Coronary artery (tissue), 2 donors: Measurements from ENCODE around the gene ADARB2.

Experiments used
- DNase-seq: peaks from one replicate; pipeline ENCODE4 v3.0.0-alpha.2; 2017; ENCODE audit warnings: low spot score
- H3K27ac ChIP-seq, 2 donors: fragments of 200-600 bp; sonication (generic); one replicate each; pipeline ENCODE4 v1.5.1; 2016 to 2019
- H3K4me3 ChIP-seq: fragments of 200-600 bp; sonication (generic); 2 replicates; pipeline ENCODE4 v1.5.1; 2016; ENCODE audit warnings: mild to moderate bottlenecking, moderate library complexity
- CTCF ChIP-seq: fragments of 200-600 bp; sonication (generic); IDR thresholded peaks from one replicate; pipeline ENCODE4 v1.5.1; 2019; ENCODE audit warnings: antibody characterized with exemption

Gene ADARB2

DNA sequence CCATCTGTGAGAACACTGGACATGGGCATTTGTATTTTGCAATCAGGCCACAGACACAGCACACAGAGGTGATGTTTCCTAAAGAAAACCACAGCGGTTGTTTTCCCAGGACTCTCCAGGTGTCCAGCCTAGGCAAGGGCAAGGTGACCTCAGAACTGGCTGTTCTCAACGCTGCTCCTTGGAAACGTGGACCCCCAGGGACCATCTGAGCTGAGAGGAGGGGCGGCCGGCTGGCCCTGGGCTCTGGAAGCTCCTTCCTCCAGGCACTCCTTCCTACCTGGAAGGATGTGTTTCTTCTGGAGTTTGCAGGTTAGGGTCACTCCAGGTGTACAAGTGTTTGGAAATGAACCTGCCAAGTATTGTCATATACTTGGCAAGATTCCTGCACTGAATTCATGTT, 103.1 kb downstream of the ADARB2 start:
- DNase-seq = no peak
- no peak for TF ChIP-seq CTCF
- H3K4me3 ChIP-seq = no peak overlapping the region
- H3K27ac ChIP-seq = no peak overlapping the region

DNA sequence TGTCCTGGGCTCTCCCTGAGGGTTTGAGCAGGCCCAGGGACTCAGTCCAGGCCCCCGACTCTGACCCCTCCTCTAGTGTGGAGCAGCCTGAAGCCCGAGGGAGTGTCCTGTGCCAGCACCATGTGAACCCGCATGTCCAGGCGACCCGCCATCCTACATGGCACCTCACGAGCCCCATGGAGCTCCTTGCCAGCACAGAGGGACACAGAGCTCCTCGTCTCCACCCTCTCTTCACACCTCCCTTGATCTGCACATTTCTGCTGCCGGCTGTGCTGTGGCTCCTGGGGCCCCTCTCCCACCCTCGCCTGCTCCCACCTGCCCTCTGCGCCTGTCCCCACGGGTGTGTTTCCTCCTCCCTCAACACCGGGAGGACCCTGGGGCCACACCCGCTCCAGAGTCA, 103.5 kb downstream of the ADARB2 start:
- no peak for DNase-seq
- Histone ChIP-seq H3K27ac (no peak overlapping the region), H3K4me3 (no peak overlapping the region)
- no peak for TF ChIP-seq CTCF

- Histone ChIP-seq H3K4me3 (no peak overlapping the region), H3K27ac (no peak overlapping the region)
- TF ChIP-seq CTCF = no peak
- no peak for DNase-seq
Observed at GRCh38 chr10:1632596-1632995, 104.7 kb downstream of the ADARB2 start.

DNA sequence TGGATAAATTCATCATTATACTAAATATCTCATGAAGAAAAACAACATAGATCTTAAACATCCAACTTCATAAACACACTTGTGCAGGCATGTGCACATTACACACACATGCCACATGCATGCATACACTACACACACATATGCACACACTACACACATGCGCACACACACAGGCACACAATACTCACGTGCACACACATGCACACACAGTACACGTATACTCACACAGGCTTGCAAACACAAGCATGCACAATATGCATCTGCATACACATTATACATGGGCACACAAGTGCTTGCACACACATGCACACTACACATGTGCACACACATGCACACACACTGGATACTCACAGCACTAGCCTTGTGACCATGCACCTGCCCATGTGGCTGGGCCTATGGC, 105.2 kb downstream of the ADARB2 start:
- DNase-seq = no peak
- no peak for TF ChIP-seq CTCF
- Histone ChIP-seq H3K27ac (no peak overlapping the region), H3K4me3 (no peak overlapping the region)

DNA sequence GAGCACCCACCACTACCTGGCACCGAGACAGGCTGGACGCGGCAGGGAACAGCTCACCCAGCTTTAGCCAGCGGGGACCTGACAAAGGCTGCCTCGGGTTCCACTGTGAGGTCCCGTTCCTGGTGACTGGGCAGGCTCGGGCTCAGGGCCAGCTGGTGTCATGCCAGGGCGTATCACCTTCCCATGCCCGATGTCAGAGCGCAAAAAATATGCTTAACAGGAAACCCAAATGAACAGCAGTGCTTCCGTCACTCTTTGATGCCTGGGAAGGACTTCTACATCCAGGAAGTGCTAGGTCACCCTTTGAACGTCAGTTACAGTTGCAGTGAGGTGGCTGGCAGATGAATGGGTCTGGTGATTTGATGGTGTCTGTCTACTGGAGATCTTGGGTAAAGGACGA, 106.0 kb downstream of the ADARB2 start:
- no peak for DNase-seq
- Histone ChIP-seq H3K27ac (no peak overlapping the region), H3K4me3 (no peak overlapping the region)
- no peak for TF ChIP-seq CTCF

DNA sequence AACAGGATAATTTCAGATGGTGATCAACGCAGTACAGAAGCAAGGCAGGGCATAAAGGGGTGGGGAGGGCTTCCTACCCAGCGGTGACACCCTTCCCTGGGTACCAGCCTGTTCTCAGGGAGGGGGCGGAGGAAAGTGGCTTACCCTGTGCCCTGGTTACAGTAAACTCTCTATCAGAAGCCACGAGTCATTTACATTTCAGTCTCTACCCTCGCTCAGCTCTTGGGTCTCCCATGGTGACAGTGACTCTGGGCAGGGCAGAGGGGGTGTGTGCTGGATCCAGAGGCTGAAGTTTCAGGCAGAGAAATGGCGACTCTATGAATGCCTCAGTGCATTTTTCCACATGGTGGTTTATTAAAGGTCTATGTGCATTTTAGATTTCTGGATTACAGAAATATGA, 107.0 kb downstream of the ADARB2 start:
- no peak for TF ChIP-seq CTCF
- Histone ChIP-seq H3K4me3 (no peak overlapping the region), H3K27ac (no peak overlapping the region)
- no peak for DNase-seq

DNA sequence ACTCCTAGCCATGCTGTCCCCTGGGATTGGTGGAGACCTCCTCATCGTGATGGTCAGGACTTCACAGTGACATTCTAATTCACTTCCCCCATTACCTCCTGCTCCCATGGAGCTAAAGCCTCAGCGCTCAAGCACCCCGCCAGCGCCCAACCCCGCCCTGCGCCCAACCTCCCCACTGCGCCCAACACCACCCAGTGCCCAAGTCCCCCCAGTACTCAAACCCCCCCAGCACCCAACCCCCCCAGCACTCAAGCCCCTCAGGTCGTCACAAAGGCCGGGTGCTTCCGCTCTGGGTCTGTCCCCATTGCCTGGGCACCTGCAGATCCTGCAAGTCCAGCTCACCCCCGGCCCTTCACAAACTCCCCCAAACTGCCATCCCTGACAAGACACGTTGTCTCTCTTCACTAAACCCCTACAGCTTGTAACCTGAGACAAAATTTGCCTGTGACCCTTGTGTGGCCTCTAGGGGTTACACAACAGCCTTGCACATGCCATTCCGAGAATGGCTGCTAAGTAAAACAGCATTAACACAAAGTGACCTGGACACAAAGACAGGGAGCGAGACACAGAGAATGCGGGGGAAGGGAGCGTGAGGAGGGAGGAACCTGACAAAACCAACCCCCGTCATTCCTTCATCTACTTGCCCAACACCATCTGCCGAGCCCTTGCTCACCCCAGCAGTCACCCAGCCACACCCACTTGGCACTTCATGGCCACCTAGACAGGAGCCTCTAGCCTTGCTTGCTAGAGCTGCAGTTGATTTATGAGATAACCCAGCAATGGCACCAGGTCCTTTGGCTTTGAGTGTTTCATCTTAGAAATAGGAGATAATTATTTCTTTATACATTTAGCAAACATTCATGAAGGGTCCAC, 107.8 kb downstream of the ADARB2 start:
- no peak for DNase-seq
- no peak overlapping the region for H3K4me3 ChIP-seq
- no peak overlapping the region for H3K27ac ChIP-seq
- TF ChIP-seq CTCF = no peak
